Tibial nerve (tissue), 4 donors: ENCODE measurements around the gene SF3B5. TPM values are rescaled to one million over a fixed set of nuclear protein-coding genes. Genes with fewer than 3 reads are reported as not detected.

Experiments used
- DNase-seq, 2 donors: peaks; one replicate each; pipeline ENCODE4 v3.0.0-alpha.2; 2019; ENCODE audit warnings: low spot score in 2 of 2
- H3K27ac ChIP-seq, 4 donors: fragments of 200-600 bp; sonication (generic) in 3 of 4; one replicate each; pipeline ENCODE4 v1.5.1; 2017 to 2019; ENCODE audit warnings: mild to moderate bottlenecking in 1 of 4
- H3K27me3 ChIP-seq, 2 donors: fragments of 200-600 bp; sonication (generic) in 1 of 2; one replicate each; pipeline versions ENCODE4 v1.5.1 to v1.6.0; 2017 to 2019
- H3K36me3 ChIP-seq, 3 donors: fragments of 200-600 bp; sonication (generic); one replicate each; pipeline ENCODE4 v1.5.1; 2018 to 2019
- H3K4me1 ChIP-seq, 4 donors: fragments of 200-600 bp; sonication (generic) in 3 of 4; one replicate each; pipeline ENCODE4 v1.5.1; 2017 to 2019
- H3K4me3 ChIP-seq, 4 donors: fragments of 200-600 bp; sonication (generic) in 3 of 4; one replicate each; pipeline ENCODE4 v1.5.1; 2017 to 2019; ENCODE audit warnings: mild to moderate bottlenecking in 1 of 4, moderate library complexity in 1 of 4
- H3K9me3 ChIP-seq, 4 donors: fragments of 200-600 bp; sonication (generic) in 3 of 4; one replicate each; pipeline ENCODE4 v1.5.1; 2017 to 2019
- CTCF ChIP-seq, 5 experiments: fragments of 200-600 bp in 3 of 5; fragments of 450-650 bp in 2 of 5; sonication (generic) in 3 of 5; IDR thresholded peaks; one replicate each; pipeline ENCODE4 v1.5.1; 2016 to 2019; ENCODE audit warnings: antibody characterized with exemption in 5 of 5, mild to moderate bottlenecking in 3 of 5, moderate library complexity in 2 of 5
- EP300 ChIP-seq, 2 donors: sonication (generic); formaldehyde crosslinking; IDR thresholded peaks; one replicate each; pipeline ENCODE4 v1.6.1; 2017; ENCODE audit warnings: antibody characterized with exemption in 2 of 2, mild to moderate bottlenecking in 1 of 2
- POLR2A ChIP-seq, 2 donors: fragments of 450-650 bp; IDR thresholded peaks; one replicate each; pipeline ENCODE4 v1.6.1; 2017; ENCODE audit warnings: antibody characterized with exemption in 2 of 2, mild to moderate bottlenecking in 2 of 2, moderate library complexity in 2 of 2
- WGBS, 2 donors: methylation state at CpG; one replicate each; pipeline ENCODE4 v1.1.5; 2018; 5-methylcytosine and 5-hydroxymethylcytosine counted together
- total RNA-seq, 4 donors: library from RNA; depleted of rRNA; stranded (reverse); fragments of >200 nt; gene quantifications; one replicate each; pipeline ENCODE4 v1.1.0, GENCODE V29; 2016

Gene SF3B5
- total RNA-seq, 4 donors from 2014 or later: 99.8 to 155 (median 118) TPM

GRCh38 chr6:144063744-144064401 lies 31.5 kb downstream of the SF3B5 start:
- TF ChIP-seq POLR2A (IDR thresholded peaks at IDR 0.05) (peak in 1 of 2 donors; percentile 60), CTCF (IDR thresholded peaks at IDR 0.05) (peak in 3 of 5 experiments; percentile 26 to 29 (median 27)), EP300 (IDR thresholded peaks at IDR 0.05) (peak in 1 of 2 donors; percentile 43)
- no peaks in the 10 kb centered on the region for H3K36me3 ChIP-seq
- no peaks in the 10 kb centered on the region for H3K9me3 ChIP-seq
- H3K27ac ChIP-seq: peak overlapping the region in 3 of 4 donors; percentile 64 to 96 (median 83)
- peak; percentile 56 to 57 for DNase-seq
- H3K4me3 ChIP-seq: peak overlapping the region; percentile 56 to 91 (median 84)
- 0% methylated on average over 5 to 37 of the region's 72 CpGs for WGBS, 2 donors
- H3K27me3 ChIP-seq: peaks cover 0 to 13% of the 10 kb centered on the region in 2 donors
- H3K4me1 ChIP-seq: peaks cover 0 to 28% (median 5%) of the 10 kb centered on the region in 4 donors

GRCh38 chr6:144063246-144063743 lies 32.1 kb downstream of the SF3B5 start:
- Histone ChIP-seq H3K4me3 (peak overlapping the region; percentile 56 to 91 (median 84)), H3K9me3 (no peaks in the 10 kb centered on the region), H3K27me3 (peaks cover 0 to 13% of the 10 kb centered on the region in 2 donors), H3K27ac (peak overlapping the region in 2 of 4 donors; percentile 83 to 96), H3K36me3 (no peaks in the 10 kb centered on the region), H3K4me1 (peaks cover 0 to 28% (median 5%) of the 10 kb centered on the region in 4 donors)
- DNase-seq: no peak
- 4 to 6% methylated on average over 16 of the region's 16 CpGs for WGBS, 2 donors
- TF ChIP-seq EP300 (IDR thresholded peaks at IDR 0.05) (no peak), CTCF (IDR thresholded peaks at IDR 0.05) (no peak), POLR2A (IDR thresholded peaks at IDR 0.05) (no peak)

GRCh38 chr6:144062786-144063185 lies 32.6 kb downstream of the SF3B5 start:
- H3K9me3 ChIP-seq: no peaks in the 10 kb centered on the region
- H3K27me3 ChIP-seq: peaks cover 0 to 13% of the 10 kb centered on the region in 2 donors
- TF ChIP-seq POLR2A (IDR thresholded peaks at IDR 0.05): no peak
- no peak for TF ChIP-seq EP300 (IDR thresholded peaks at IDR 0.05)
- no peak for TF ChIP-seq CTCF (IDR thresholded peaks at IDR 0.05)
- peaks cover 0 to 28% (median 5%) of the 10 kb centered on the region in 4 donors for H3K4me1 ChIP-seq
- peak overlapping the region in 1 of 4 donors; percentile 96 for H3K27ac ChIP-seq
- H3K36me3 ChIP-seq: no peaks in the 10 kb centered on the region
- 25% methylated on average over 5 of the region's 5 CpGs for WGBS, 2 donors
- no peak for DNase-seq
- H3K4me3 ChIP-seq: no peak overlapping the region

GRCh38 chr6:144059139-144059538 lies 36.2 kb downstream of the SF3B5 start:
- no peaks in the 10 kb centered on the region for H3K36me3 ChIP-seq
- 100% methylated on average over 1 of the region's 1 CpG for WGBS, 2 donors
- peaks cover 0 to 17% (median 3%) of the 10 kb centered on the region in 4 donors for H3K4me1 ChIP-seq

GRCh38 chr6:144055121-144055931 lies 40.0 kb downstream of the SF3B5 start:
- TF ChIP-seq EP300 (IDR thresholded peaks at IDR 0.05) (no peak), CTCF (IDR thresholded peaks at IDR 0.05) (no peak), POLR2A (IDR thresholded peaks at IDR 0.05) (no peak)
- Histone ChIP-seq H3K4me3 (peak overlapping the region in 1 of 4 donors; percentile 5), H3K27me3 (no peaks in the 10 kb centered on the region), H3K27ac (peak overlapping the region in 2 of 4 donors; percentile 34 to 73), H3K4me1 (no peaks in the 10 kb centered on the region), H3K36me3 (no peaks in the 10 kb centered on the region), H3K9me3 (no peaks in the 10 kb centered on the region)
- no peak for DNase-seq
- 73 to 79% methylated on average over 6 of the region's 6 CpGs for WGBS, 2 donors

More at GRCh38 chr6:144059139-144059538, 36.2 kb downstream of the SF3B5 start:
- H3K4me3 ChIP-seq: no peak overlapping the region
- no peak overlapping the region for H3K27ac ChIP-seq
- no peak for TF ChIP-seq POLR2A (IDR thresholded peaks at IDR 0.05)
- no peak for TF ChIP-seq EP300 (IDR thresholded peaks at IDR 0.05)
- H3K9me3 ChIP-seq: no peaks in the 10 kb centered on the region
- H3K27me3 ChIP-seq: no peaks in the 10 kb centered on the region
- no peak for DNase-seq
